Thyroid gland (tissue), 4 donors: ENCODE data around the gene C9orf78. TPM values are rescaled to one million over a fixed set of nuclear protein-coding genes. Genes with fewer than 3 reads are reported as not detected.
A peak's percentile ranks its signal among the peaks of the same experiment; 100 is the strongest.

Experiments
- DNase-seq, 2 donors: peaks; one replicate each; pipeline ENCODE4 v3.0.0-alpha.2; 2019
- H3K27ac ChIP-seq, 3 donors: fragments of 200-600 bp; sonication (generic); 1 replicate in 2 of 3; 2 replicates in 1 of 3; pipeline ENCODE4 v1.5.1; 2016 to 2019; ENCODE audit warnings: mild to moderate bottlenecking in 1 of 3, moderate library complexity in 1 of 3
- H3K27me3 ChIP-seq: fragments of 200-600 bp; sonication (generic); one replicate; pipeline ENCODE4 v1.5.1; 2019
- H3K36me3 ChIP-seq, 2 donors: fragments of 200-600 bp; sonication (generic); one replicate each; pipeline ENCODE4 v1.5.1; 2016 to 2019
- H3K4me1 ChIP-seq, 2 donors: fragments of 200-600 bp; sonication (generic); one replicate each; pipeline ENCODE4 v1.5.1; 2017 to 2019
- H3K4me3 ChIP-seq, 3 donors: fragments of 200-600 bp; sonication (generic); replicated peaks in 1 of 3; 1 replicate in 2 of 3; 2 replicates in 1 of 3; pipeline ENCODE4 v1.5.1; 2016; ENCODE audit warnings: mild to moderate bottlenecking in 1 of 3
- H3K9me3 ChIP-seq: fragments of 200-600 bp; sonication (generic); one replicate; pipeline ENCODE4 v1.5.1; 2017
- CTCF ChIP-seq, 6 experiments: fragments of 200-600 bp in 3 of 6; fragments of 450-650 bp in 3 of 6; sonication (generic) in 3 of 6; IDR thresholded peaks; one replicate each; pipeline ENCODE4 v1.5.1; 2016 to 2019; ENCODE audit warnings: antibody characterized with exemption in 6 of 6, mild to moderate bottlenecking in 2 of 6, inconsistent platforms in 1 of 6, moderate library complexity in 1 of 6
- POLR2A ChIP-seq, 2 donors: fragments of 450-650 bp; IDR thresholded peaks; one replicate each; pipeline ENCODE4 v1.6.1; 2017; ENCODE audit warnings: antibody characterized with exemption in 2 of 2, mild to moderate bottlenecking in 2 of 2, moderate library complexity in 1 of 2
- WGBS, 2 donors: methylation state at CpG; one replicate each; pipeline ENCODE4 v1.1.5; 2017; 5-methylcytosine and 5-hydroxymethylcytosine counted together
- intact Hi-C: fragments of 100-400 bp; cut with DNase I; formaldehyde crosslinking; loops from one replicate; pipeline ENCODE4 v1.15.1; 2023
- total RNA-seq, 4 donors: library from RNA; depleted of rRNA; stranded (reverse); fragments of >200 nt; gene quantifications; one replicate each; pipeline ENCODE4 v1.2.3, GENCODE V29; 2016

C9orf78 gene
- total RNA-seq, 4 donors from 2014 or later, result 59.4 to 89.2 (median 81.4) TPM

GRCh38 chr9:129806061-129806460, 29.0 kb downstream of the C9orf78 start:
- Histone ChIP-seq H3K9me3 (no peaks in the 10 kb centered on the region), H3K4me1 (peaks cover 6 to 7% of the 10 kb centered on the region in 2 donors), H3K4me3 (no peak overlapping the region), H3K27ac (no peak overlapping the region), H3K36me3 (peaks cover 0 to 13% of the 10 kb centered on the region in 2 donors), H3K27me3 (no peaks in the 10 kb centered on the region)
- no peak for DNase-seq
- TF ChIP-seq POLR2A (IDR thresholded peaks at IDR 0.05) (no peak), CTCF (IDR thresholded peaks at IDR 0.05) (no peak)
- 73 to 92% methylated on average over 4 of the region's 4 CpGs for WGBS, 2 donors
- intact Hi-C loops, result no loop called here

GRCh38 chr9:129803676-129804060, 31.4 kb downstream of the C9orf78 start:
- H3K27ac ChIP-seq, result peak overlapping the region in 2 of 3 donors; percentile 54 to 80
- H3K4me1 ChIP-seq, result peaks cover 6 to 7% of the 10 kb centered on the region in 2 donors
- TF ChIP-seq POLR2A (IDR thresholded peaks at IDR 0.05) (no peak), CTCF (IDR thresholded peaks at IDR 0.05) (no peak)
- H3K4me3 ChIP-seq, result peak overlapping the region; percentile 76 to 97 (median 88)
- WGBS, 2 donors, result 1 to 4% methylated on average over 12 of the region's 14 CpGs
- no peaks in the 10 kb centered on the region for H3K36me3 ChIP-seq
- H3K27me3 ChIP-seq, result no peaks in the 10 kb centered on the region
- DNase-seq, result no peak
- H3K9me3 ChIP-seq, result no peaks in the 10 kb centered on the region
- intact Hi-C loops, result no loop called here

GRCh38 chr9:129802833-129803675, 32.0 kb downstream of the C9orf78 start, which contains the start of gene TOR1B:
TOR1B (plus strand) TSS chr9:129803184; CDS start chr9:129803213, 29 bp downstream.
- intact Hi-C loops, result no loop called here
- TF ChIP-seq POLR2A (IDR thresholded peaks at IDR 0.05) (peak in 1 of 2 donors; percentile 86), CTCF (IDR thresholded peaks at IDR 0.05) (peak in 1 of 6 experiments; percentile 6)
- H3K9me3 ChIP-seq, result no peaks in the 10 kb centered on the region
- H3K27me3 ChIP-seq, result no peaks in the 10 kb centered on the region
- H3K27ac ChIP-seq, result peak within 1 kb of the TSS; percentile 54 to 80 (median 79)
- peak within 1 kb of the TSS; percentile 76 to 97 (median 88) for H3K4me3 ChIP-seq
- WGBS, 2 donors, result 3 to 7% methylated on average over 15 to 28 of the region's 93 CpGs
- DNase-seq, result peak; percentile 91 to 95
- H3K4me1 ChIP-seq, result peaks cover 6 to 7% of the 10 kb centered on the region in 2 donors
- H3K36me3 ChIP-seq, result no peaks in the 10 kb centered on the region

- intact Hi-C loops, result no loop called here
These were observed 33.6 kb downstream of the C9orf78 start for GRCh38 chr9:129801504-129801903.

More at GRCh38 chr9:129801504-129801903, 33.6 kb downstream of the C9orf78 start:
- TF ChIP-seq POLR2A (IDR thresholded peaks at IDR 0.05) (no peak), CTCF (IDR thresholded peaks at IDR 0.05) (no peak)
- no peaks in the 10 kb centered on the region for H3K36me3 ChIP-seq
- DNase-seq, result no peak
- no peaks in the 10 kb centered on the region for H3K9me3 ChIP-seq
- no peak overlapping the region for H3K27ac ChIP-seq
- peaks cover 6 to 7% of the 10 kb centered on the region in 2 donors for H3K4me1 ChIP-seq
- WGBS, 2 donors, result 80 to 87% methylated on average over 15 to 17 of the region's 17 CpGs
- no peaks in the 10 kb centered on the region for H3K27me3 ChIP-seq
- H3K4me3 ChIP-seq, result no peak overlapping the region
